Measurements from ENCODE around the gene GNA14. TPM values are rescaled to one million over a fixed set of nuclear protein-coding genes. Genes with fewer than 3 reads are reported as not detected.
"Not testable (repeated sequence)": the region's sequence is repeated elsewhere in the genome, so short reads cannot be mapped to it uniquely, and the experiment has no call there.

Gene GNA14
- total RNA-seq, 4 donors from 2014 or later, result 13.9 to 26.3 (median 19.9) TPM

- DNase-seq, result no peak
- no peaks in the 10 kb centered on the region for H3K36me3 ChIP-seq
- no peak overlapping the region for H3K27ac ChIP-seq
- H3K4me1 ChIP-seq, result peaks cover 10 to 31% of the 10 kb centered on the region in 2 donors
- intact Hi-C loops (cut with DNase I), result no loop called here
- TF ChIP-seq CTCF (IDR thresholded peaks at IDR 0.05) (no peak), POLR2A (IDR thresholded peaks at IDR 0.05) (no peak)
- 85 to 90% methylated on average over 2 of the region's 2 CpGs for WGBS, 2 donors
- no peaks in the 10 kb centered on the region for H3K9me3 ChIP-seq
- no peak overlapping the region for H3K4me3 ChIP-seq (replicated peaks in 1 of 3)
- H3K27me3 ChIP-seq, result no peaks in the 10 kb centered on the region
These were observed 62.8 kb downstream of the GNA14 start for GRCh38 chr9:77585335-77585786.

GRCh38 chr9:77584927-77585326 lies 63.2 kb downstream of the GNA14 start:
- H3K27me3 ChIP-seq; H3K4me3 ChIP-seq (replicated peaks in 1 of 3); H3K36me3 ChIP-seq; DNase-seq; H3K9me3 ChIP-seq; H3K27ac ChIP-seq; intact Hi-C loops (cut with DNase I): not testable (repeated sequence)
- 94 to 98% methylated on average over 4 of the region's 4 CpGs for WGBS, 2 donors
- peaks cover 10 to 31% of the 10 kb centered on the region in 2 donors for H3K4me1 ChIP-seq

DNA sequence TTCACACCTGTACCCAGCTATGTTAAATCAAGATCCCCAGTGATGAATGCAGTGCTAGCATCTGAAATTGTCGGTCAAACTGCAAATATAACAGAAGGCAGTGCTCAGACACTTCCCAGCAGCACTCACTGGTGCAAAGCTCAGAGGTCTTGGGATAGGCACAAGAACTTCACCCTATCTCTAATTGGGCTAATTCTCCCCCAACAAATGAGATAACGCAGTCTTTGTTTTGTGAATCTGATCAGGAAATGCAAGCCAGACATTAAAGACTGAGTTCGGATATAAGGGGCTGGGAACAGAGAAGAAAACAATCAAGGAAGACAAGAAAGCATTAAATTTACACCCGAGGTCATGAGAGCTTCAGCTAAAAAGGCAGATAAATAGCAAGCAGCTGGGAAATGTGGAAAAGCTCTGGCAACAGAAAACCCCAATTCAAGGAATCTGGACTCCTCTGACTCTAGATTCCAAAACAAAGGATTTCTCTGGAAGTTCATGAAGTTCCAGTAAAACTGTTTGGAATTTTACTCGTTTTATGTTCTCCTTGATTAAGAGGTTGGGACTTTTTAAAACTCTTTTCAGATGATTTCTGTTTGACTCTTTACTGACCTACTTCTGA lies 65.1 kb downstream of the GNA14 start:
- Histone ChIP-seq H3K27me3 (no peaks in the 10 kb centered on the region), H3K4me3 (replicated peaks in 1 of 3) (no peak overlapping the region), H3K4me1 (peaks cover 6 to 17% of the 10 kb centered on the region in 2 donors), H3K36me3 (no peaks in the 10 kb centered on the region), H3K27ac (no peak overlapping the region), H3K9me3 (no peaks in the 10 kb centered on the region)
- TF ChIP-seq POLR2A (IDR thresholded peaks at IDR 0.05) (no peak), CTCF (IDR thresholded peaks at IDR 0.05) (no peak)
- WGBS, 2 donors, result 56 to 65% methylated on average over 5 of the region's 5 CpGs
- no peak for DNase-seq
- intact Hi-C loops (cut with DNase I), result no loop called here

- no peak overlapping the region for H3K4me3 ChIP-seq (replicated peaks in 1 of 3)
- H3K27ac ChIP-seq, result no peak overlapping the region
- intact Hi-C loops (cut with DNase I), result no loop called here
- TF ChIP-seq CTCF (IDR thresholded peaks at IDR 0.05) (no peak), POLR2A (IDR thresholded peaks at IDR 0.05) (no peak)
- no peaks in the 10 kb centered on the region for H3K36me3 ChIP-seq
- no peaks in the 10 kb centered on the region for H3K9me3 ChIP-seq
- no peaks in the 10 kb centered on the region for H3K27me3 ChIP-seq
- H3K4me1 ChIP-seq, result peaks cover under 1 to 14% of the 10 kb centered on the region in 2 donors
- no peak for DNase-seq
- 92 to 97% methylated on average over 3 of the region's 3 CpGs for WGBS, 2 donors
These were observed 65.6 kb downstream of the GNA14 start for GRCh38 chr9:77582525-77582924.

DNA sequence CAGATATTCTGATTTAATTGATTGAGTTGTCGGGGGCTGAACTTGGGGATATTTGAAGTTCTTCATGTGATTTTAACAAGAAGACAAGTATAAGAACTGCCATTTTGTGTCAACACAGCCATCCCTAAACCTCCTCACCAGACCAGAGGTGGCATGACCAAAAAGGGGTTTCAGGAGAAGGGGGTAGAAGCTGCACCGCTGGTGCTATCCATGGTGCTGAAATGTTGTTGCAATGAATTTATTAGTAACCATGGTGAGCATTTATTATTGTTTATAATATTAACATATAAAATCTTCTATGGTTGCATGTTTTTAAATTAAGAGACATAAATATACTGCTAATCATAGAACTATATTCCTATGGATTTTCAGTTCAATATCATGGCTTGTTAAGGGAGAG lies 72.3 kb downstream of the GNA14 start:
- H3K27ac ChIP-seq, result no peak overlapping the region
- H3K4me3 ChIP-seq (replicated peaks in 1 of 3), result no peak overlapping the region
- peaks cover 0 to 4% of the 10 kb centered on the region in 2 donors for H3K4me1 ChIP-seq
- TF ChIP-seq POLR2A (IDR thresholded peaks at IDR 0.05) (no peak), CTCF (IDR thresholded peaks at IDR 0.05) (no peak)
- peak in 1 of 2 donors; percentile 28 for DNase-seq
- 55 to 56% methylated on average over 2 of the region's 2 CpGs for WGBS, 2 donors
- H3K27me3 ChIP-seq, result no peaks in the 10 kb centered on the region
- no peaks in the 10 kb centered on the region for H3K36me3 ChIP-seq
- intact Hi-C loops (cut with DNase I), result no loop called here
- no peaks in the 10 kb centered on the region for H3K9me3 ChIP-seq

All from thyroid gland (tissue), 4 donors.